Suprapubic skin (tissue), 4 donors: ENCODE measurements around the gene PRR5. TPM values are rescaled to one million over a fixed set of nuclear protein-coding genes. Genes with fewer than 3 reads are reported as not detected.
A peak's percentile ranks its signal among the peaks of the same experiment; 100 is the strongest.

Experiments
- DNase-seq, 2 donors: peaks; one replicate each; pipeline ENCODE4 v3.0.0-alpha.2; 2019; ENCODE audit warnings: low spot score in 2 of 2
- H3K27ac ChIP-seq: fragments of 200-600 bp; sonication (generic); one replicate; pipeline ENCODE4 v1.5.1; 2019
- H3K27me3 ChIP-seq: fragments of 200-600 bp; sonication (generic); one replicate; pipeline ENCODE4 v1.5.1; 2019
- H3K36me3 ChIP-seq: fragments of 200-600 bp; sonication (generic); one replicate; pipeline ENCODE4 v1.5.1; 2019
- H3K4me1 ChIP-seq: fragments of 200-600 bp; sonication (generic); one replicate; pipeline ENCODE4 v1.5.1; 2019
- H3K4me3 ChIP-seq: fragments of 200-600 bp; sonication (generic); one replicate; pipeline ENCODE4 v1.5.1; 2019; ENCODE audit warnings: mild to moderate bottlenecking
- H3K9me3 ChIP-seq: fragments of 200-600 bp; sonication (generic); one replicate; pipeline ENCODE4 v1.5.1; 2019
- EP300 ChIP-seq: sonication (generic); formaldehyde crosslinking; IDR thresholded peaks from one replicate; pipeline ENCODE4 v1.6.1; 2017; ENCODE audit warnings: antibody characterized with exemption
- POLR2A ChIP-seq, 2 donors: fragments of 450-650 bp; IDR thresholded peaks; one replicate each; pipeline ENCODE4 v1.6.1; 2017; ENCODE audit warnings: antibody characterized with exemption in 2 of 2, mild to moderate bottlenecking in 2 of 2, moderate library complexity in 2 of 2
- POLR2AphosphoS5 ChIP-seq, 3 donors: sonication (generic); formaldehyde crosslinking; IDR thresholded peaks; one replicate each; pipeline ENCODE4 v1.6.1; 2017; ENCODE audit warnings: antibody characterized with exemption in 3 of 3
- WGBS: methylation state at CpG from one replicate; pipeline ENCODE4 v1.1.5; 2018; 5-methylcytosine and 5-hydroxymethylcytosine counted together
- total RNA-seq, 4 donors: library from RNA; depleted of rRNA; stranded (reverse); fragments of >200 nt; gene quantifications; one replicate each; pipeline ENCODE4 v1.1.0, GENCODE V29; 2016
- TF ChIP-seq, protein P1 (sequence below), 2 donors: fragments of 200-600 bp in 1 of 2; fragments of 450-650 bp in 1 of 2; sonication (generic) in 1 of 2; IDR thresholded peaks; one replicate each; pipeline ENCODE4 v1.5.1; 2016 to 2019; ENCODE audit warnings: antibody characterized with exemption in 2 of 2, mild to moderate bottlenecking in 1 of 2, moderate library complexity in 1 of 2

The PRR5 gene
- total RNA-seq, 4 donors from 2014 or later = 14.9 to 25.0 (median 20.4) TPM

- 30% methylated on average over 5 of the region's 5 CpGs for whole genome bisulfite sequencing
- Histone ChIP-seq H3K4me3 (peak overlapping the region; percentile 78), H3K27ac (peak overlapping the region; percentile 89), H3K27me3 (peaks cover 9% of the 10 kb centered on the region), H3K9me3 (no peaks in the 10 kb centered on the region), H3K36me3 (no peaks in the 10 kb centered on the region), H3K4me1 (peaks cover 53% of the 10 kb centered on the region)
- DNase-seq = peak in 1 of 2 donors; percentile 63
- TF ChIP-seq POLR2A (IDR thresholded peaks at IDR 0.05) (no peak), EP300 (no peak), POLR2AphosphoS5 (IDR thresholded peaks at IDR 0.05) (no peak)
- TF ChIP-seq, protein P1, sequence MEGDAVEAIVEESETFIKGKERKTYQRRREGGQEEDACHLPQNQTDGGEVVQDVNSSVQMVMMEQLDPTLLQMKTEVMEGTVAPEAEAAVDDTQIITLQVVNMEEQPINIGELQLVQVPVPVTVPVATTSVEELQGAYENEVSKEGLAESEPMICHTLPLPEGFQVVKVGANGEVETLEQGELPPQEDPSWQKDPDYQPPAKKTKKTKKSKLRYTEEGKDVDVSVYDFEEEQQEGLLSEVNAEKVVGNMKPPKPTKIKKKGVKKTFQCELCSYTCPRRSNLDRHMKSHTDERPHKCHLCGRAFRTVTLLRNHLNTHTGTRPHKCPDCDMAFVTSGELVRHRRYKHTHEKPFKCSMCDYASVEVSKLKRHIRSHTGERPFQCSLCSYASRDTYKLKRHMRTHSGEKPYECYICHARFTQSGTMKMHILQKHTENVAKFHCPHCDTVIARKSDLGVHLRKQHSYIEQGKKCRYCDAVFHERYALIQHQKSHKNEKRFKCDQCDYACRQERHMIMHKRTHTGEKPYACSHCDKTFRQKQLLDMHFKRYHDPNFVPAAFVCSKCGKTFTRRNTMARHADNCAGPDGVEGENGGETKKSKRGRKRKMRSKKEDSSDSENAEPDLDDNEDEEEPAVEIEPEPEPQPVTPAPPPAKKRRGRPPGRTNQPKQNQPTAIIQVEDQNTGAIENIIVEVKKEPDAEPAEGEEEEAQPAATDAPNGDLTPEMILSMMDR (IDR thresholded peaks at IDR 0.05) = no peak
These were observed 34.7 kb upstream of the PRR5 start for GRCh38 chr22:44667276-44667675.

DNA sequence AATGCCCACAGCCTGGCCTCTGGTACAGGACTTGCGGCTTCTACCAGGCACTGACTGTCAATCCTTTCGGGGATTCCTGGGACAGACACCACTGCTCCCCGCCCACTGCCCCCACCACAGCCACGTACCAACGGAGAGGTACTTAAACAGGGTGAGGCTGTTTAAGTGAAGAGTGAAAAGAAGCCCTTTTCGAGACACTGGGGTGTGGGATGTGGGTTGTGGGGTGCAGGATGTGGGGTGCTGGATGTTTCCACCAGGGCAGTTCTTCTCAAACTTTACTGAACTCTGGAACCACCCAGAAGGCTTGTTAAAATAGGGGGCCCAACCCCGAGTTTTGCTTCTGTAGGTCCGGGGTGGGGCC, 34.2 kb upstream of the PRR5 start:
- TF ChIP-seq EP300 (no peak), POLR2AphosphoS5 (IDR thresholded peaks at IDR 0.05) (no peak), POLR2A (IDR thresholded peaks at IDR 0.05) (no peak)
- TF ChIP-seq, protein P1 (IDR thresholded peaks at IDR 0.05) = no peak
- peak overlapping the region; percentile 78 for H3K4me3 ChIP-seq

DNA sequence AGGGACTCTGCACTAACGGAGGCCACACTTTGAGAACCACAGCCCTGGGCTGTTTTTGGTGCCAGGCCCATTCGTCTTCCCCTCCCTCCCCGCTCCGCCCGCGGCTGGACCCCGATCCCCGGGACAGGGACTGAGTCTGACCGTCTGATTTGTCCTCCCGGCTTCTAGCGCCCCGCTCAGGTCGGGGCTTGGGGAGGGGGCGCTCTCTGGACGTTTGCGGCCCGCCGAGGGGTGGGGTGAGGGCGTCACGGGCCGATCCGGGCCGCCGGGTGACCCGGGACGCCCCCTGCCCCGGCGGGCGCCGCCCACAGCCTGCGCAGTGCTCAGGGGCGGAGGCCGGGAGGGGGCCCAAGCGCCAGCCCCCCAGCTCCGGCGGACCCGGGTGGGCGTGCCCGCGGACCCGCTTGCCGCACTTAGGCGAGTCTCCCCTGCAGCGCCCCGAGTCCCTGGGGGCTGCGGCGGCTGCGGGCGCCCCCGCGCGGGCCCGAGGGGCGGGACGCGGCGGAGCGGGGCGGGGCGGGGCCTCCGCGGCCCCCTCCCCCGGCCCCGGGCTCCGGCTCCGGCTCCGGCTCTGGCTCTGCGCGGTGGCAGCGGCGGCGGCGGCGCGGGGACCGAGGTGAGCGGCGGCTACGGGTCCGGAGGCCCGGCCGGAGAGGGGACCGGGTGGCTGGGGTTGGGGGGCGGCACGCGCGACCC, 33.7 kb upstream of the PRR5 start:
- DNase-seq = peak in 1 of 2 donors; percentile 68
- Histone ChIP-seq H3K4me3 (peak overlapping the region; percentile 78), H3K36me3 (no peaks in the 10 kb centered on the region), H3K27ac (peak overlapping the region; percentile 89), H3K4me1 (peaks cover 55% of the 10 kb centered on the region), H3K9me3 (no peaks in the 10 kb centered on the region), H3K27me3 (peaks cover 9% of the 10 kb centered on the region)
- no CpG with 5 or more reads among the region's 87 CpGs for WGBS
- no peak for TF ChIP-seq POLR2AphosphoS5 (IDR thresholded peaks at IDR 0.05)
- TF ChIP-seq, protein P1 (IDR thresholded peaks at IDR 0.05) = no peak
- no peak for TF ChIP-seq POLR2A (IDR thresholded peaks at IDR 0.05)

More for the DNA sequence above, 34.2 kb upstream of the PRR5 start:
- Histone ChIP-seq H3K27me3 (peaks cover 9% of the 10 kb centered on the region), H3K27ac (peak overlapping the region; percentile 89), H3K4me1 (peaks cover 56% of the 10 kb centered on the region), H3K36me3 (no peaks in the 10 kb centered on the region), H3K9me3 (no peaks in the 10 kb centered on the region)
- DNase-seq = no peak
- WGBS = 16% methylated on average over 6 of the region's 8 CpGs

DNA sequence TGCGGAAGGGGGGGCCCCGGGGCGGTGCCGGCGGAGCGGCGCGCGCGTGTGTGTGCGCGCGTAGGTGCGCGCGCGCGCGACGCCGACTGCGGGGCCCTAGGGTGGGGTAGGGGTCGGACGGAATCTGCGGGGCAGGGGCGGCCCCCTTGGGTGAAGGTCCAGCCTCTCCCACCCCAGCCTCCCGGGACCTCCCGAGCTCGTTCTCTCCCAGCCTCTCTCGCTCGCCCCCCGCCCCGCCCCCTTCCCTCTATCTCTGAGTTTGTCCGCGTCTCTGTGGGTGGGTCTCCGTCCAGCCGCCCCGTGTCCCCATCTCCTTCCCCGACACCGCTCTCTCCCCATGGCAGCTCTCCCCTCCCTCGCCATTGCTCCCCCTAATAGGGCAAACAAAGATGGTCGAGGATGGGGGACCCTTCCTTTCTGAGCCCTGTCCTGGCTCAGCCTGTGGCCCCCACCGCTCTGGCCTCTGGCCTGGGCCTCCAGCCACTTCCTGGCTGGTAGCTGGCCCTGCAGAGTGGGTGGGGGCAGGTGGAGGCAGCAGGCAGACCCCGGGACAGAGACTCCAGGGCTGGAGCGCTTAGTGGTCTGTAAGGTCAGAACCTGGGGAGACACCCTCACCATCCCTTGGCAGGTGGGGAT, 33.0 kb upstream of the PRR5 start:
- no peaks in the 10 kb centered on the region for H3K36me3 ChIP-seq
- DNase-seq = no peak
- peaks cover 49% of the 10 kb centered on the region for H3K4me1 ChIP-seq
- no peak for TF ChIP-seq POLR2AphosphoS5 (IDR thresholded peaks at IDR 0.05)
- TF ChIP-seq, protein P1 (IDR thresholded peaks at IDR 0.05) = no peak
- TF ChIP-seq EP300 = no peak
- TF ChIP-seq POLR2A (IDR thresholded peaks at IDR 0.05) = no peak
- peaks cover 9% of the 10 kb centered on the region for H3K27me3 ChIP-seq
- H3K9me3 ChIP-seq = no peaks in the 10 kb centered on the region
- H3K4me3 ChIP-seq = peak overlapping the region; percentile 78
- peak overlapping the region; percentile 89 for H3K27ac ChIP-seq
- 2% methylated on average over 15 of the region's 45 CpGs for WGBS

- 38% methylated on average over 4 of the region's 9 CpGs for WGBS
- H3K4me3 ChIP-seq = peak overlapping the region; percentile 78
- no peak for DNase-seq
- H3K9me3 ChIP-seq = no peaks in the 10 kb centered on the region
- no peaks in the 10 kb centered on the region for H3K36me3 ChIP-seq
- H3K4me1 ChIP-seq = peaks cover 43% of the 10 kb centered on the region
- TF ChIP-seq, protein P1 (IDR thresholded peaks at IDR 0.05) = peak; percentile 9 to 36
- TF ChIP-seq POLR2A (IDR thresholded peaks at IDR 0.05) = no peak
- peaks cover 9% of the 10 kb centered on the region for H3K27me3 ChIP-seq
- no peak overlapping the region for H3K27ac ChIP-seq
These were observed 32.4 kb upstream of the PRR5 start for GRCh38 chr22:44669561-44669976.
